Glomerular visceral epithelial cell (primary cell): ENCODE results near the gene ZNF503.

Experiments used
- DNase-seq: peaks from one replicate; pipeline ENCODE4 v3.0.0-alpha.2; 2016; ENCODE audit errors: extremely low spot score

Gene ZNF503

GRCh38 chr10:75431180-75432111, 29.9 kb upstream of the ZNF503 start, which contains the start of gene LRMDA:
TSS of gene LRMDA (plus strand) at chr10:75431624.
- DNase-seq: peak; percentile 56

- no peak for DNase-seq
Measured at GRCh38 chr10:75430000-75430763, 28.6 kb upstream of the ZNF503 start.

DNA sequence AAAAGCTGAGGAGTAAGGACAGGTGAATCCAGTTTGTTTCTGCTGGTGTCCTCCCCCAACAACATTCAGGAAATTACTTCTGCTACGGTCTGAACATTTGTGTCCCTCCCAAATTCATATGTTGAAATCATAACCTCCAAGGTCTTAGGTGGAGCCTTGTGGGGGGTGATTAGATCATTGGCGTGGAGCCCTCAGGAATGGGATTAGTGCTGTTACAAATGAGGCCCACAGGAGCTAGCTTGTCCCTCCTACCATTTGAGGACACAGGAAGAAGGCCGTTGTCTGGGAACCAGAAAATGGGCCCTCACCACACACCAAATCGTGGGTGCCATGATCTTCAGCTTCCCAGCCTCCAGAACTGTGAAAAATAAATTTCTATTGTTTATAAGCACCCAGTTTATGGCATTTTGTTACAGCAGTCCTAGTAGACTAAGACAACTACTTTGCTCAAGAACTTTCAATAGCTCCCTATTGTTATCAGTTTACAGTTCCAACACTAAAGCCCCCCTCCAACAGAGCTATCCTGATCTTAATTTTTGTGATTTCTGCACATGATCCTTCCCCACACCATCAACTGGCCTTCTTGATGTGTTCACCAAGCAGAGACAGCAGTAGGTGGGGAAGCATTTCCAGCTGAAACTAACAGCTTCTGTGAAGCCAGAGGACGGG, 27.7 kb upstream of the ZNF503 start:
- DNase-seq: peak; percentile 50

DNA sequence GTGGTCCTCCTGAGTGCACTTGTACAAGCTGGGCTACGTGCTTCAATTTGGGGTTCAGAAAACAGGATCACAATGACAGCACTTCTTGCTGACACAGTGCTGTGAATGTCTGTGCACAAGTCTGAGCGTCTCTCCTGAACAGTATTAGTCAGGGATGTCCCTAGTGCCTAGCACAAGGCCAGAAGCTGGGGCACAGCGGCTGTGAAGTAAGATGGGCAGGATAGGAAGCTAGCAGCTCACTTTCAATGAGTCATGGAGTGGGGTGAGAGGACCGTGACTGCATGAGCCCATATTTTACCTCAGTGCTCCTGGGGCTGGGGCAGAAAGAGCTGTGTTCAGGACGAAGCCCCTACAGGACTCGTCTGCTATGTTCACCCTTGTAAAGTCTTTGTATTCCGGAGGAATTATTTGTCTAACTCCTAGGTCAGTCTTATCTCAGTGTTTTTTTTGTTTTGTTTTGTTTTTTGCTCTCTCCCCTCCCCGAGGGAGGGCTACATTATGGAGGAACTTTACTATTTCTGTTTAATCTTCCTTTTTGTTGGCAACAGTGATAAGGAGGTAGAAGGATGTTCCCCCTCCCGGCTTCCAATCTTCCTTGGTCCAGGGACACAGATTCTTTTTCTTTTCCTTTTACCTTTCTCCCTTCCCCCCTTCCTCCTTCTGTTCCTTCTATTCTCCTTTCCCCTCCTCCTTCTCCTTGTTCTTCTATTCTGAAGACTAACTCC, 27.0 kb upstream of the ZNF503 start:
- peak; percentile 72 for DNase-seq

GRCh38 chr10:75427951-75428350, 26.4 kb upstream of the ZNF503 start:
- DNase-seq: no peak

DNA sequence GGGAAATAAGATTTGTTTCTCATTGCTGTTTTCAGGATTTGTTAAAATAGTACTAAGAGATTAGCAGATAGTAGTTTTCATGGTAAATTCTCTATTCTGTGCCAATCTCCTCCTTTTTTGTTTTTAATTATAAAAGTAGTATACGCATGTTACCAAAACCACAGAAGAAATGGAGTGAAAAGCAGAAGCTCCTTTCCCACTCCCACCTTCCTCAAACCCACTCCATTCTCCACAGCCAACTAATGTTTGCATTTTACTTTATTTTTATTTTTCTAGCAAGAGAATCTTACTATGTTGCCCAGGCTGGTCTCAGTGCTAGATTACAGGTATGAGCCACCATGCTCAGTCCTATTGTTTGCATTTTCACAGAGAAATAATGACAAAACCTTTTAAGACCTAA, 25.3 kb upstream of the ZNF503 start:
- DNase-seq: no peak

- DNase-seq: no peak
Measured at GRCh38 chr10:75425291-75426079, 23.9 kb upstream of the ZNF503 start.

GRCh38 chr10:75424571-75424970, 23.0 kb upstream of the ZNF503 start:
- DNase-seq: no peak

DNA sequence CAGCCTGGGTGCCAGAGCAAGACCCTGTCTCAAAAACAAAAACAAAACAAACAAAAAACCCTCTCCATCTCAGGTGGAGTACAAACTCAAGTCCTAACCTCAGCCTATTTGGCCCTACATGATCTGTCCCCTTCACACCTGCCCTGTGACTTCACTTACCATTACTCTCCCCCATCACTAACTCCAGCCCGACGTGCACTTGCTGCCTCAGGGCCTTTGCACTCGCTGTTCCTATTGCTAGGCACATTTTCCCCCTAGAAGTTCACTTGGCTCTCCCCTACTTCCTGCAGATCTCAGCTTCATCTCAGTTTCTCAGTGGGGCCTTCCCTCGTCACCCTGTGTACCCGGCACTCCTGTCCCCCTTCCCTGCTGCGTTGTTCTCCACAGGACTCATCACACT, 21.3 kb upstream of the ZNF503 start:
- no peak for DNase-seq

DNA sequence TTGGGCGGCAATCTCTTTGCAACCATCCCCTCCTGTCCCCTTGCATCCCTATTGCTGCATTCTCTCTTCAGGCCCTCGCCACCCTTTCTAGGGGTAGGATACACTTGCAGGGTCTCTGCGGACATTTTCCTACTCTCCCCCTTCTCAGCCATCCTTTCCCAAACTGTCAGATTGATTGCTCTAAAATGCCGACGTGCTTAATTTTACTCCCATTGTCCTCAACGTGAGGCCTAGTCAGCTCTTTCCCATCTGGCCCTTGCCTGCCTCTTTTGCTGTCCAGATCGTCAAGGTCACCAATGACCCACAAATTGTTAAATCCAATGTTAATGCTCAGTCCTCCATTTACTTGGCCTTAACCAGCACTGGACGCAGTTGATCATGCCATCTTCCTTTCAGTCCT, 17.1 kb upstream of the ZNF503 start:
- DNase-seq: no peak

GRCh38 chr10:75418293-75418692, 16.7 kb upstream of the ZNF503 start:
- no peak for DNase-seq

- no peak for DNase-seq
Measured at GRCh38 chr10:75417522-75417927, 16.0 kb upstream of the ZNF503 start.

GRCh38 chr10:75414527-75414926, 13.0 kb upstream of the ZNF503 start:
- DNase-seq: no peak

DNA sequence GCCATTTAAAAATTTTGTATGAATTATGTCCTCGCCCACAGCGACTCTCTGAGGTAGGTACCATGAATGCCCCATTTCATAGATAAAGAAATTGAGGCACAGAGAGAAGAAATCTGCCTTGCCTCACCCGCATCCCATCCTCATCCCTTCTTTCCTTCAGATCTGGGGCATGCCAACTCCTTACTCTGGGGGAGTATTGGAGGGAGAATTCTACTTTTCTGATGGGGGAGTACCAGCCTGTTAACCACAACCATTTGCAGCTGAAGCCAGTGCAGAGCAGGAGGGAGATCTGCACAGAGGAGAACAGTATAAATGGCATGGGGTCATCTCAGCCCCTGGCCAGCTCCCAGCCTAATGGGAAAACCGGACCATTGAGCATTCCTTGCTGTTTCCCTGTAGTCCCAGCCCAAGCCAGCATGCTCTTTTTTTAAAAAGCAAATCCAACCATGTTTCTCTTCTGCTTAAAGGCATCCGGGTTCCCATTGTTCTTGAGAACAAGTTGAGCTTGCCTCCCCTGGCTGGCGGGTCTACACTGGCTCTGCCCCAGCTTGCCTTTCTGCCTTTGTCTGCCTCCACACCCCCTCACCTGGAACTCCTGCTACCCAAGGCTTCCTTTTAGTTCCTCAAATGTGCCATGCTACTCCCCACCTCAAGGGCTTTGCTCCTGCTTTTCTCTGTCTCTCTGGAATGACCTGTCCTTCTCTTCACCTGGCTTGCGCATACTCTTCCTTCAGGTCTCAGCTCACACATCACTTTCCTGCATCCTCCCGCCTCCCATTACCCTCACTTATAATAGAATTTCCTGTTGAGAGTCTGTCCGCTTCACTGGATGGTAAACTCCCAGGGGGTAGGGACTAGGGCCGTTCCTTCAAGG, 8.8 kb upstream of the ZNF503 start:
- DNase-seq: no peak

- peak; percentile 70 for DNase-seq
Measured at GRCh38 chr10:75408911-75409885, 7.6 kb upstream of the ZNF503 start.

GRCh38 chr10:75408509-75408875, 6.9 kb upstream of the ZNF503 start:
- DNase-seq: no peak

- DNase-seq: no peak
Measured at GRCh38 chr10:75407713-75408508, 6.3 kb upstream of the ZNF503 start.

- no peak for DNase-seq
Measured at GRCh38 chr10:75407224-75407712, 5.7 kb upstream of the ZNF503 start.
